ENCODE measurements around the gene THADA.

THADA gene

DNA sequence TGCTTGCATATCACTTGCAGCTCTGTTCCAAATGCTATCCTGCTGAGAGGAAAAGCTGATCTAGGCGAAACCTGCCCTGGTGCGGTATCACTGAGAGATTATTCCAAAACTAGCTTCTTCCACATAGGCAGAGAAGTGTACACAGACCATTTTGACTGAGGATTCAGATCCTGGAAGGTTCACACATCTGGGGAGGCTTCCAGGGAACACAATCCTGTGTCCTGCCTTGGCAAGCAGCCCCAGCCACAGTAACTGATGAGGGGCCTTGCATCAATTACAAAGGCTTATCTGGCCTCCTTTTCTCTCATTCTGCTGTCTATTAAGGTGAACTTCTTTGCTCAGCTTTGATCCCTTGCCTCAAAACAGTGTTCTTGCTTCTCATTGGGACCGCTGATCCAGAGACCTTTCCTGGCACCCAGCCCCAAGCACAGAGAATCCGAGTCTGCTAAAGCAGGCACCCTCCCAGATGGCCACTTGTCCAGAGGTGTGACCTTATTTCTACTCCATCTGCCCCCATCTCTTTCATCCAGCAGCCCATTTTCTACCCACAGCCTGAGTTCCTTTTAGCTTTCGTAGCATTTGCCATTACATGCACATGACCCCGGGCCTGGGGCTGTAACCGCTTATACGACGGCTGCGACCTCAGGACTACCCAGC is 317.1 kb downstream of the THADA start:
- H3K9ac ChIP-seq (ENCODE audit: low read length): no peak overlapping the region
- no peaks in the 10 kb centered on the region for H3K4me1 ChIP-seq (ENCODE audit: insufficient read depth, low read length, severe bottlenecking)
- no peak overlapping the region for H3K4me3 ChIP-seq (ENCODE audit: low read depth, low read length, poor library complexity, severe bottlenecking)
- H2AFZ ChIP-seq (ENCODE audit: low read length): no peak overlapping the region
- no peak for TF ChIP-seq EZH2 (IDR thresholded peaks at IDR 0.05; ENCODE audit: borderline replicate concordance, low read length)
- no peak overlapping the region for H3K4me2 ChIP-seq (ENCODE audit: low read length)
- H3K27ac ChIP-seq (ENCODE audit: low read depth, low read length, poor library complexity, severe bottlenecking): no peak overlapping the region
- H3K9me3 ChIP-seq (ENCODE audit: low read length): no peaks in the 10 kb centered on the region
- no peaks in the 10 kb centered on the region for H3K79me2 ChIP-seq (ENCODE audit: insufficient read depth, low read length)
- no peaks in the 10 kb centered on the region for H3K27me3 ChIP-seq (ENCODE audit: insufficient read depth, low read length)
- no peaks in the 10 kb centered on the region for H4K20me1 ChIP-seq (ENCODE audit: insufficient read depth, low read length)
- peaks cover 16% of the 10 kb centered on the region for H3K36me3 ChIP-seq (ENCODE audit: insufficient read depth, low read length)
- H3F3A ChIP-seq (ENCODE audit: insufficient read depth, low read length): no peaks in the 10 kb centered on the region
- no peaks in the 10 kb centered on the region for H3K9me2 ChIP-seq (ENCODE audit: low read depth, low read length)

DNA sequence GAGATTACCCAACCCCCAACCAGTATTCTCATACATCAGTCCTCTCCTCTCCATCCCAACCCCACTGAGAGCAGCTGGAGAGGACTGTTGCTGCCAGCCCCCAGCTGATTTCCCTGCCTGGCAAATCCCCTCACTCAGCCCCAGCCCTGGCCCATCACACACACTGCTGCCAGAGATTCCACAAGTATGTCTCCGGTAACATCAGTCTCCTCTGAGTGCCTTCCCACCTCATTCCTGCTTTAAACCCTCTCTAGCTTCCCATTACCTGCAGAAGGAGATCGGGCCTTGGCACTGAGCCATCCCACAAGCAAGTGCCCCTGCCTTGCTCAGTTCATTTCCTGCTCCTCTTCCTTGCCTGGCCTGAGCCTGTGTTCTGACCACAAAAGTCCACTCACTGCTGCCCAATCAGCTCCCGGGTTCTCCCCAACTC is 318.9 kb downstream of the THADA start:
- H3K4me2 ChIP-seq (ENCODE audit: low read length): no peak overlapping the region
- H3K9me3 ChIP-seq (ENCODE audit: low read length): no peaks in the 10 kb centered on the region
- no peak for TF ChIP-seq EZH2 (IDR thresholded peaks at IDR 0.05; ENCODE audit: borderline replicate concordance, low read length)
- TF ChIP-seq, protein P1, sequence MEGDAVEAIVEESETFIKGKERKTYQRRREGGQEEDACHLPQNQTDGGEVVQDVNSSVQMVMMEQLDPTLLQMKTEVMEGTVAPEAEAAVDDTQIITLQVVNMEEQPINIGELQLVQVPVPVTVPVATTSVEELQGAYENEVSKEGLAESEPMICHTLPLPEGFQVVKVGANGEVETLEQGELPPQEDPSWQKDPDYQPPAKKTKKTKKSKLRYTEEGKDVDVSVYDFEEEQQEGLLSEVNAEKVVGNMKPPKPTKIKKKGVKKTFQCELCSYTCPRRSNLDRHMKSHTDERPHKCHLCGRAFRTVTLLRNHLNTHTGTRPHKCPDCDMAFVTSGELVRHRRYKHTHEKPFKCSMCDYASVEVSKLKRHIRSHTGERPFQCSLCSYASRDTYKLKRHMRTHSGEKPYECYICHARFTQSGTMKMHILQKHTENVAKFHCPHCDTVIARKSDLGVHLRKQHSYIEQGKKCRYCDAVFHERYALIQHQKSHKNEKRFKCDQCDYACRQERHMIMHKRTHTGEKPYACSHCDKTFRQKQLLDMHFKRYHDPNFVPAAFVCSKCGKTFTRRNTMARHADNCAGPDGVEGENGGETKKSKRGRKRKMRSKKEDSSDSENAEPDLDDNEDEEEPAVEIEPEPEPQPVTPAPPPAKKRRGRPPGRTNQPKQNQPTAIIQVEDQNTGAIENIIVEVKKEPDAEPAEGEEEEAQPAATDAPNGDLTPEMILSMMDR (IDR thresholded peaks at IDR 0.05; ENCODE audit: low read length): no peak

DNA sequence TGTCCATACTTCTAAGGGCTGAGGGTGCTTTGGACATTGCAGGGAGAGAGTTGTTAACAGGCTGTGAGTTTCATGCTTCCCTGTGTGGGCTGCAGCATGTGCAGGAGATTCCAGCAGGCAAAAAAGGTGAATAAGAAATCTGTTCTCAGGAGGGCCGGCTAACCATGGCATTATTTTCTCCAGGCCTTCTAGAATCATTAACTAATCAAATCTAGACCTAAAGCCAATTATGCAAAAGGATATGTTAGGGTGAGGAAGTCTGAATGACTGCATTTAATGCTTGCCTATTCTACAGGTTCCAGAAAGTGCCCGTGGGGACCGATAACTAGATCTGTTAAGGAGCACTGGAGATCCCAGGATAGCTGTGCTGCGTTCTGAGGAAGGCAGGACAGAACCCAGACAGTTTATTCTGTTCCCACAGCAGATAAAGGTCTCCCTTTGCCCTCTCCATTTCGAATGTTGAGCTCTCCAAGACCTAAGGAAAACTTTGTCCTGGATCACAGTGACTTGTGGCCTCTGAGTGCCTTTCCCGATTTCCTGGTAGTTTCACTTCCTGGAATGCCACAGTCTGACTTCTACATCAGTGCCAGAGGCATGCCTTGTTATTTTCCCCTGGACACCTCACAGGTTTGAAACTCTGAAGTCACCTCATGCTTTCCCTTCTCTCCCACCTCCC is 319.4 kb downstream of the THADA start:
- peaks cover 5% of the 10 kb centered on the region; the same call in 1 of the 2 replicates for H3K36me3 ChIP-seq (ENCODE audit: insufficient read depth, low read length)
- H3F3A ChIP-seq (ENCODE audit: insufficient read depth, low read length): no peaks in the 10 kb centered on the region
- H2AFZ ChIP-seq (ENCODE audit: low read length): no peak overlapping the region
- no peaks in the 10 kb centered on the region for H4K20me1 ChIP-seq (ENCODE audit: insufficient read depth, low read length)
- H3K27ac ChIP-seq (ENCODE audit: low read depth, low read length, poor library complexity, severe bottlenecking): no peak overlapping the region
- no peak overlapping the region for H3K4me2 ChIP-seq (ENCODE audit: low read length)
- no peaks in the 10 kb centered on the region for H3K79me2 ChIP-seq (ENCODE audit: insufficient read depth, low read length)
- no peaks in the 10 kb centered on the region for H3K9me2 ChIP-seq (ENCODE audit: low read depth, low read length)
- no peaks in the 10 kb centered on the region for H3K4me1 ChIP-seq (ENCODE audit: insufficient read depth, low read length, severe bottlenecking)
- H3K4me3 ChIP-seq (ENCODE audit: low read depth, low read length, poor library complexity, severe bottlenecking): no peak overlapping the region
- no peaks in the 10 kb centered on the region for H3K27me3 ChIP-seq (ENCODE audit: insufficient read depth, low read length)
- no peak overlapping the region for H3K9ac ChIP-seq (ENCODE audit: low read length)
- no peaks in the 10 kb centered on the region for H3K9me3 ChIP-seq (ENCODE audit: low read length)
- TF ChIP-seq, protein P1 (IDR thresholded peaks at IDR 0.05; ENCODE audit: low read length): no peak
- no peak for TF ChIP-seq EZH2 (IDR thresholded peaks at IDR 0.05; ENCODE audit: borderline replicate concordance, low read length)

More for the DNA sequence above, 318.9 kb downstream of the THADA start:
- H3K79me2 ChIP-seq (ENCODE audit: insufficient read depth, low read length): no peaks in the 10 kb centered on the region
- no peaks in the 10 kb centered on the region for H3K4me1 ChIP-seq (ENCODE audit: insufficient read depth, low read length, severe bottlenecking)
- H4K20me1 ChIP-seq (ENCODE audit: insufficient read depth, low read length): no peaks in the 10 kb centered on the region
- no peak overlapping the region for H3K27ac ChIP-seq (ENCODE audit: low read depth, low read length, poor library complexity, severe bottlenecking)
- no peaks in the 10 kb centered on the region for H3K9me2 ChIP-seq (ENCODE audit: low read depth, low read length)
- H3K27me3 ChIP-seq (ENCODE audit: insufficient read depth, low read length): no peaks in the 10 kb centered on the region
- no peak overlapping the region for H3K4me3 ChIP-seq (ENCODE audit: low read depth, low read length, poor library complexity, severe bottlenecking)
- no peaks in the 10 kb centered on the region for H3F3A ChIP-seq (ENCODE audit: insufficient read depth, low read length)
- H2AFZ ChIP-seq (ENCODE audit: low read length): no peak overlapping the region
- H3K36me3 ChIP-seq (ENCODE audit: insufficient read depth, low read length): peaks cover 5% of the 10 kb centered on the region; the same call in 1 of the 2 replicates
- no peak overlapping the region for H3K9ac ChIP-seq (ENCODE audit: low read length)
